DND-41 (cell line): ENCODE data around the gene NADK2.

Experiments used
- CTCF ChIP-seq: IDR thresholded peaks from 2 replicates; pipeline ENCODE4 v1.5.1; 2012; ENCODE audit warnings: borderline replicate concordance, low read length, moderate library complexity, mild to moderate bottlenecking; ENCODE audit not compliant: poor library complexity, severe bottlenecking; ENCODE audit errors: extremely low read depth
- EZH2 ChIP-seq: IDR thresholded peaks from 3 replicates; pipeline ENCODE4 v1.6.1; 2012; ENCODE audit warnings: borderline replicate concordance, low read depth, mild to moderate bottlenecking, moderate library complexity, low read length, inconsistent platforms; ENCODE audit not compliant: severe bottlenecking

GRCh38 chr5:36198281-36198680 is 43.4 kb downstream of the NADK2 start:
- TF ChIP-seq CTCF (no peak), EZH2 (no peak)
